Loucy (cell line): ENCODE data around the gene SLC15A5.

ENCODE experiments used
- H2AFZ ChIP-seq: fragments of 200-600 bp; sonication (generic); 2 replicates; pipeline ENCODE4 v1.6.0; 2016; ENCODE audit warnings: antibody characterized with exemption, mild to moderate bottlenecking, low read length, moderate library complexity
- H3F3A ChIP-seq: fragments of 200-600 bp; 2 replicates; pipeline ENCODE4 v1.6.0; 2016; ENCODE audit warnings: antibody characterized with exemption, low read depth, mild to moderate bottlenecking
- H3K27me3 ChIP-seq: fragments of 200-600 bp; sonication (generic); 2 replicates; pipeline ENCODE4 v1.6.1; 2014; ENCODE audit warnings: low read length, mild to moderate bottlenecking; ENCODE audit not compliant: insufficient read depth, poor library complexity, severe bottlenecking
- H3K36me3 ChIP-seq: fragments of 200-600 bp; sonication (generic); 2 replicates; pipeline ENCODE4 v1.6.1; 2016; ENCODE audit warnings: low read length; ENCODE audit not compliant: insufficient read depth
- H3K4me1 ChIP-seq: fragments of 200-600 bp; sonication (generic); 2 replicates; pipeline ENCODE4 v1.5.1; 2014; ENCODE audit warnings: low read length, mild to moderate bottlenecking; ENCODE audit not compliant: insufficient read depth, poor library complexity, severe bottlenecking
- H3K4me2 ChIP-seq: fragments of 200-600 bp; sonication (generic); 2 replicates; pipeline ENCODE4 v1.6.0; 2014; ENCODE audit warnings: antibody characterized with exemption, low read length, low read depth, mild to moderate bottlenecking; ENCODE audit not compliant: poor library complexity, severe bottlenecking
- H3K4me3 ChIP-seq: fragments of 200-600 bp; sonication (generic); 2 replicates; pipeline ENCODE4 v1.5.1; 2014; ENCODE audit warnings: low read length, mild to moderate bottlenecking, mixed read lengths; ENCODE audit not compliant: poor library complexity, severe bottlenecking
- H3K79me2 ChIP-seq: fragments of 200-600 bp; sonication (generic); 2 replicates; pipeline ENCODE4 v1.6.1; 2014; ENCODE audit warnings: low read length; ENCODE audit not compliant: insufficient read depth
- H3K9ac ChIP-seq: fragments of 200-600 bp; sonication (generic); 2 replicates; pipeline ENCODE4 v1.6.0; 2014; ENCODE audit warnings: mild to moderate bottlenecking, low read depth, low read length, moderate library complexity; ENCODE audit not compliant: poor library complexity, severe bottlenecking
- H3K9me2 ChIP-seq: fragments of 200-600 bp; sonication (generic); replicated peaks from 2 replicates; pipeline ENCODE4 v1.6.1; 2016; ENCODE audit warnings: low read depth, low read length, mixed read lengths
- H3K9me3 ChIP-seq: fragments of 200-600 bp; sonication (generic); 2 replicates; pipeline ENCODE4 v1.6.1; 2014; ENCODE audit warnings: mild to moderate bottlenecking, antibody characterized with exemption, low read length, low read depth; ENCODE audit not compliant: insufficient read depth
- H4K20me1 ChIP-seq: fragments of 200-600 bp; sonication (generic); 2 replicates; pipeline ENCODE4 v1.6.0; 2014; ENCODE audit warnings: antibody characterized with exemption, low read length, mild to moderate bottlenecking; ENCODE audit not compliant: insufficient read depth, poor library complexity, severe bottlenecking
- EZH2phosphoT487 ChIP-seq: fragments of 200-600 bp; IDR thresholded peaks from 2 replicates; pipeline ENCODE4 v1.6.1; 2018; ENCODE audit warnings: antibody characterized with exemption, mild to moderate bottlenecking, moderate library complexity, borderline replicate concordance
- TF ChIP-seq, protein P1 (sequence below): fragments of 200-600 bp; sonication (generic); conservative IDR thresholded peaks from 2 replicates; pipeline ENCODE4 v1.5.1; 2014; ENCODE audit warnings: mild to moderate bottlenecking, antibody characterized with exemption, low read length

Gene SLC15A5

DNA sequence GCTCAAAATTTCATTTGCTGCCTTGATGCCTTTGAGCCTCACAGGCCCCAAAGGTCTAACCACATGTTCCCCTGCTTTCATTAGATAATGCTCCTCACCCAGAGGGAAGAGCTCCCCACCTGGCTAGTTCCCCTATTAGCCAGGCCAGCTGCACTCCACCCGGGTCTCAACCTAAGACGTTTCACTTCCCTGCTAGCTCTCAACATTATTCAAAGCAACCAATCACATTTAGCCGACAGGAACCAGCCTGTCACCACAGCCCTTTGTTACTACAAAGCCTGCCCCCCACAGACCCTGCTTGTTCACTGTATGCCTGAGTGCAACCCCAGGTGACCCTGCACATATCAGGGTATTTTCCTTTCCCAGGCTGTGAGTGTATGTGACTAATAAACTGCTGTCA lies 78.6 kb downstream of the SLC15A5 start:
- TF ChIP-seq, protein P1, sequence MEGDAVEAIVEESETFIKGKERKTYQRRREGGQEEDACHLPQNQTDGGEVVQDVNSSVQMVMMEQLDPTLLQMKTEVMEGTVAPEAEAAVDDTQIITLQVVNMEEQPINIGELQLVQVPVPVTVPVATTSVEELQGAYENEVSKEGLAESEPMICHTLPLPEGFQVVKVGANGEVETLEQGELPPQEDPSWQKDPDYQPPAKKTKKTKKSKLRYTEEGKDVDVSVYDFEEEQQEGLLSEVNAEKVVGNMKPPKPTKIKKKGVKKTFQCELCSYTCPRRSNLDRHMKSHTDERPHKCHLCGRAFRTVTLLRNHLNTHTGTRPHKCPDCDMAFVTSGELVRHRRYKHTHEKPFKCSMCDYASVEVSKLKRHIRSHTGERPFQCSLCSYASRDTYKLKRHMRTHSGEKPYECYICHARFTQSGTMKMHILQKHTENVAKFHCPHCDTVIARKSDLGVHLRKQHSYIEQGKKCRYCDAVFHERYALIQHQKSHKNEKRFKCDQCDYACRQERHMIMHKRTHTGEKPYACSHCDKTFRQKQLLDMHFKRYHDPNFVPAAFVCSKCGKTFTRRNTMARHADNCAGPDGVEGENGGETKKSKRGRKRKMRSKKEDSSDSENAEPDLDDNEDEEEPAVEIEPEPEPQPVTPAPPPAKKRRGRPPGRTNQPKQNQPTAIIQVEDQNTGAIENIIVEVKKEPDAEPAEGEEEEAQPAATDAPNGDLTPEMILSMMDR: no peak
- no peak for TF ChIP-seq EZH2phosphoT487
- Histone ChIP-seq H2AFZ (0 out of 2 replicates have a peak overlapping the region, but pooled peaks have one; percentile 36), H3K27me3 (no peaks in the 10 kb centered on the region), H3K4me3 (no peak overlapping the region), H3K4me2 (no peak overlapping the region), H3K9me2 (no peaks in the 10 kb centered on the region), H3K79me2 (no peaks in the 10 kb centered on the region), H3F3A (no peaks in the 10 kb centered on the region), H3K9me3 (no peaks in the 10 kb centered on the region), H4K20me1 (no peaks in the 10 kb centered on the region), H3K4me1 (no peaks in the 10 kb centered on the region), H3K9ac (no peak overlapping the region), H3K36me3 (no peaks in the 10 kb centered on the region)

DNA sequence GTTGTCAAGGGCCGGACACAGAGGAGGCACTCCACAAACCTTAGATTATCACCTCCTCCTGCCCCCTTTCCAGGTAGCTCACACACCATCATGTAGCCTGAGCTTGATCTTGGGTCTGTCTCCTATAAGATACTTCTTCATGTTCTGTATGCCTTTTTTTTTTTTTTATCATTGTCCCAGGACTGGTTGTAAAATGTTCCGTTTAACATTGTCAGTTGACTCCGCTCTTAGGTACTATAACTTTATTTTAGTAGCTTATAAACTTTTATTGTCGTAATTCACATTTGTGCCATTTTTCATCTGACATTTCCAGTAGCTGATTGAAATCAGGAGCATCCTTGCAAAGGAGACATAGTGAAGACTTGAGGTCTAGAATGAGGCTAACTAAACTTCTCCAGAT lies 79.9 kb downstream of the SLC15A5 start:
- H3K9me2 ChIP-seq: no peaks in the 10 kb centered on the region
- H3K4me2 ChIP-seq: no peak overlapping the region
- H3K36me3 ChIP-seq: no peaks in the 10 kb centered on the region
- no peaks in the 10 kb centered on the region for H4K20me1 ChIP-seq
- no peaks in the 10 kb centered on the region for H3K4me1 ChIP-seq
- TF ChIP-seq EZH2phosphoT487: no peak
- TF ChIP-seq, protein P1: no peak
- H3K27me3 ChIP-seq: no peaks in the 10 kb centered on the region
- H3K9me3 ChIP-seq: no peaks in the 10 kb centered on the region
- H3K79me2 ChIP-seq: no peaks in the 10 kb centered on the region
- H3K9ac ChIP-seq: no peak overlapping the region
- H2AFZ ChIP-seq: no peak overlapping the region
- no peaks in the 10 kb centered on the region for H3F3A ChIP-seq
- no peak overlapping the region for H3K4me3 ChIP-seq

DNA sequence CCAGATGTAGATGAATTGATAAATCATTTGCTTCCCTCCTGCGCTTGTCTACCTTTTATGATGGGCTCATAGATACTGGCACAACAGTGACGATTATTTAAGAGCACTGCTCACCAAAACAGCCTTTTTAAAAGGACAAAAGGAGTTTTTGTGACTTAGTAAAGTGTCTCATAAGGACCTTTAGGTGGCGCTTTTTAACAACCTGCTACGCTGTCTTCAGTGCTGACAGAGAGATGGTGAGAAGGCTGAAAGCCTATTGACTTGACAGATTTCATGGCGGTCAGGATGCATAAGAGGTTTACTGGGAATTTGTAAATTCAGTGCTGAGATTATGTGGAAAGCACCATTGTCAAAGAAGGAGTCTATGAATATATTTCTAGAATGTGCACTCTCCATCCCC lies 87.6 kb downstream of the SLC15A5 start:
- no peak overlapping the region for H3K9ac ChIP-seq
- H4K20me1 ChIP-seq: no peaks in the 10 kb centered on the region

More for the DNA sequence above, 87.6 kb downstream of the SLC15A5 start:
- TF ChIP-seq, protein P1: peak; percentile 43
- no peak for TF ChIP-seq EZH2phosphoT487
- H3K4me3 ChIP-seq: no peak overlapping the region
- H3K9me2 ChIP-seq: no peaks in the 10 kb centered on the region
- no peaks in the 10 kb centered on the region for H3K27me3 ChIP-seq
- H3K9me3 ChIP-seq: no peaks in the 10 kb centered on the region
- no peak overlapping the region for H2AFZ ChIP-seq
- H3K36me3 ChIP-seq: no peaks in the 10 kb centered on the region
- H3K4me2 ChIP-seq: no peak overlapping the region
- H3K79me2 ChIP-seq: no peaks in the 10 kb centered on the region
- no peaks in the 10 kb centered on the region for H3F3A ChIP-seq
- H3K4me1 ChIP-seq: no peaks in the 10 kb centered on the region
